BE2C (cell line): Measurements from ENCODE around the gene INTS6L.

Experiments
- DNase-seq: peaks from one replicate; pipeline ENCODE4 v3.0.0-alpha.2; 2020
- H3K27me3 ChIP-seq: fragments of 250-450 bp; sonication (Bioruptor Pico); 2 replicates; pipeline ENCODE4 v1.5.1; 2020; ENCODE audit warnings: mild to moderate bottlenecking
- H3K36me3 ChIP-seq: fragments of 250-450 bp; sonication (Bioruptor Pico); 2 replicates; pipeline ENCODE4 v1.5.1; 2020; ENCODE audit warnings: mild to moderate bottlenecking
- H3K4me1 ChIP-seq: fragments of 250-450 bp; sonication (Bioruptor Pico); 2 replicates; pipeline ENCODE4 v1.5.1; 2020
- H3K4me3 ChIP-seq: 2 replicates; pipeline ENCODE4 v1.5.1; 2011; ENCODE audit warnings: low read depth, low read length
- H3K9me3 ChIP-seq: fragments of 250-450 bp; sonication (Bioruptor Pico); 2 replicates; pipeline ENCODE4 v1.5.1; 2020
- TF ChIP-seq, protein P1 (sequence below): IDR thresholded peaks from 2 replicates; pipeline ENCODE4 v1.5.1; 2012; ENCODE audit warnings: mild to moderate bottlenecking, low read depth, low read length

The INTS6L gene

DNA sequence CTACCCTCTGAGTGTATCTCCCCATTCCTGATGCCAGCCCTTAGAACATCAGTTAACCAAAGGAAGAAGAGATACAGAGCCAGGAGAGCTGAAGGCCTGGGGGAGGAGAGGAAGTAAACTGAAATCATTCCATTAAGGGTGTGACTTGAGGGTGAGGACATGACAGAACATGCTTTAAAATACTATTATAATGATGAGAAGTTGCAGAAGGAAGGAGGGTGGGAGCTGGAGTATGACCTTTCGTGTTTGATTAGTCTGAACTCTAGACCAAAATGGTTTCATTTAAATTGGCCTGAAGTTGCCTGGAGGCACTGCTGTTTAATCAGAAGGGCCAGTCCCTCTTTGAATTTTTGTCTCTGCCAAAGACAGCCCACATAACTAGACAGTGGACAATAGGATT, 11.4 kb downstream of the INTS6L start:
- TF ChIP-seq, protein P1, sequence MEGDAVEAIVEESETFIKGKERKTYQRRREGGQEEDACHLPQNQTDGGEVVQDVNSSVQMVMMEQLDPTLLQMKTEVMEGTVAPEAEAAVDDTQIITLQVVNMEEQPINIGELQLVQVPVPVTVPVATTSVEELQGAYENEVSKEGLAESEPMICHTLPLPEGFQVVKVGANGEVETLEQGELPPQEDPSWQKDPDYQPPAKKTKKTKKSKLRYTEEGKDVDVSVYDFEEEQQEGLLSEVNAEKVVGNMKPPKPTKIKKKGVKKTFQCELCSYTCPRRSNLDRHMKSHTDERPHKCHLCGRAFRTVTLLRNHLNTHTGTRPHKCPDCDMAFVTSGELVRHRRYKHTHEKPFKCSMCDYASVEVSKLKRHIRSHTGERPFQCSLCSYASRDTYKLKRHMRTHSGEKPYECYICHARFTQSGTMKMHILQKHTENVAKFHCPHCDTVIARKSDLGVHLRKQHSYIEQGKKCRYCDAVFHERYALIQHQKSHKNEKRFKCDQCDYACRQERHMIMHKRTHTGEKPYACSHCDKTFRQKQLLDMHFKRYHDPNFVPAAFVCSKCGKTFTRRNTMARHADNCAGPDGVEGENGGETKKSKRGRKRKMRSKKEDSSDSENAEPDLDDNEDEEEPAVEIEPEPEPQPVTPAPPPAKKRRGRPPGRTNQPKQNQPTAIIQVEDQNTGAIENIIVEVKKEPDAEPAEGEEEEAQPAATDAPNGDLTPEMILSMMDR = no peak
- DNase-seq = no peak
- Histone ChIP-seq H3K9me3 (no peaks in the 10 kb centered on the region), H3K36me3 (no peaks in the 10 kb centered on the region), H3K27me3 (no peaks in the 10 kb centered on the region), H3K4me3 (no peak overlapping the region), H3K4me1 (no peaks in the 10 kb centered on the region)

DNA sequence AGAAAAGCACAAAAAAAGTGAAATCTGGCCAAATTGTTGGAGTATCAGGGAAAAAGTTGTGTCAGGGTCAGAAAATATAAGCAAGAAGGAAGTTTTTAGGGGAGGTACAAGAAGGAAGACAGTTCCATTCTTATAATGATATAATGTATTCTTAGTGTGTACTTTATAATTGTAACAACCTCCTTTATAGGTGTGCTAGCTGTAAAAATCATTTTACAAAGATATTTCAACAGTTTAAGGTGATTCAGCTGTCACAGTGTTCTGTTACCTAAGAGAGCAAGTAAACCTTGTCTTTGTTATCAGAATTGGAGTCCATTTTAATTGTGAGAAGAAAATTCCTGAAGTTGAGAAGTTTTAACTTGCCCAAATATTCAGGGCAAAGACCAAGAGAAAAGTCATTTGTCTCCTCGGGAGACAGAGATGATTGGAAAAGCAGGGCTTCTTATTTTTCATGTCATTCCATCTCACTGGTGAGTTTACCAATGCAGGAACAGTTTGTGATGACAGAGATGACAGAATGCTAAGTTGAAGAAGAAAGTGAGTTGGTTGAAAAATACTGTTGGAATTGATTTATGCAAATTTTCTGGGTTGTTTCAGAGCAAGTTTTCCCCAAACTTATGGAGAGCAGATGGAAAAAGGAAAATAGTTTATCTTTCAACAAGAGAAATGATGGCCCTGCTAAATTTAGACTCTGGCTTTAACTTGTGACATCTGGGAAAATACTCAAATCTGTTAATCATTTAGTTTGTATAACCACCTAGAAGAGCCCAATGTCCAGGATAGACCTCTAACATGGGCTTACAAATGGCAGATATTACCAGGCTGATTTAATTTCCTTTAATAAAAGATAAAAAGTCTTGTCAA, 14.8 kb downstream of the INTS6L start:
- no peaks in the 10 kb centered on the region for H3K4me1 ChIP-seq
- no peak for DNase-seq
- H3K36me3 ChIP-seq = no peaks in the 10 kb centered on the region
- no peak overlapping the region for H3K4me3 ChIP-seq
- no peaks in the 10 kb centered on the region for H3K27me3 ChIP-seq
- no peaks in the 10 kb centered on the region for H3K9me3 ChIP-seq
- TF ChIP-seq, protein P1 = no peak

DNA sequence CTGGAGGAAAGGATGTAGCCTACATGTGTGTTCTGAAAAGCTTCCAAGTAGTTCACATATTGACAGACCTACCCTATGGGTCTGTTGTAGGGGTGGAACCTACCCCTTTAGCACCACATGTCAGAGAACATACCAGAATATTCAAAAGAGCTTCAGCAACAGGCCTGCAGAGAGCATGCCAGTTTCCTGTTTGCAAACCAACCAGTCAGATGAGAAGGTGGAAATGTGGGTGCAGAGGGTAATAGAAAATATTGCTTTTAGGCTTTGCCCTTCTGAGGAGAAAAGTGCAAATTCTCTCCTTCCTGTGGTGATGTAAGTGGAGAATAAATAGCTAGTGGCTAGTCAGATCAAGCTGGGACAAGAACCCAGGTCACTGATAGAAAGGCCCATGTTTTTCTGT, 16.4 kb downstream of the INTS6L start:
- no peak for DNase-seq
- no peaks in the 10 kb centered on the region for H3K9me3 ChIP-seq

GRCh38 chrX:135541351-135541750, 20.9 kb downstream of the INTS6L start:
- no peak for DNase-seq
- TF ChIP-seq, protein P1 = no peak
- H3K4me1 ChIP-seq = no peaks in the 10 kb centered on the region
- no peaks in the 10 kb centered on the region for H3K9me3 ChIP-seq
- no peaks in the 10 kb centered on the region for H3K27me3 ChIP-seq
- H3K4me3 ChIP-seq = no peak overlapping the region
- no peaks in the 10 kb centered on the region for H3K36me3 ChIP-seq

More for the DNA sequence above, 16.4 kb downstream of the INTS6L start:
- TF ChIP-seq, protein P1 = no peak
- H3K27me3 ChIP-seq = no peaks in the 10 kb centered on the region
- no peak overlapping the region for H3K4me3 ChIP-seq
- no peaks in the 10 kb centered on the region for H3K36me3 ChIP-seq
- H3K4me1 ChIP-seq = no peaks in the 10 kb centered on the region

- Histone ChIP-seq H3K27me3 (no peaks in the 10 kb centered on the region), H3K36me3 (no peaks in the 10 kb centered on the region), H3K4me1 (no peaks in the 10 kb centered on the region), H3K4me3 (no peak overlapping the region), H3K9me3 (no peaks in the 10 kb centered on the region)
- TF ChIP-seq, protein P1 = no peak
- DNase-seq = no peak
Measured at GRCh38 chrX:135543172-135543571, 22.7 kb downstream of the INTS6L start.

DNA sequence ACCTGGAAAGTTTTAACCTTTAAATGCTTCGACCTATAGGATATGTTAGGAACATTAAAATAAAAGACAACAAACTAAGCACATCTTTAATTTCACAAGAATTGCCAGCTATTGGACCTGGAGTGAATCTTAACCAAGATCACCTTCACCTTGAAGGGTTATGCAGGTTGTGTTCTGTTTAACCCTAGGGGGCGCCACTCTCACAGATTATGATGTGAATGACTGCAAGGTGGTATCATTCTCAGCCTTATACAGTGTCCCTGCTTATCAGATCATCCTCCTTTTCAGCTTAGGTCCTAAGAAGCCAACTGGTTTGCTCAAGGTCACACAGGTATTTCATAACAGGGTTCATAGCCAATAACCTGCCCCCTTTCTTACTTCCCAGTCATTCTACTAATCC, 23.5 kb downstream of the INTS6L start:
- no peaks in the 10 kb centered on the region for H3K9me3 ChIP-seq
- TF ChIP-seq, protein P1 = peak; percentile 37; the same call in 1 of the 2 replicates
- H3K4me3 ChIP-seq = no peak overlapping the region
- no peaks in the 10 kb centered on the region for H3K4me1 ChIP-seq
- no peak for DNase-seq
- no peaks in the 10 kb centered on the region for H3K27me3 ChIP-seq
- H3K36me3 ChIP-seq = no peaks in the 10 kb centered on the region
